Ovary (tissue), 9 donors: ENCODE data around the gene HAL. TPM values are rescaled to one million over a fixed set of nuclear protein-coding genes. Genes with fewer than 3 reads are reported as not detected.

Experiments used
- DNase-seq, 5 donors: peaks; one replicate each; pipeline ENCODE4 v3.0.0-alpha.2; 2019 to 2020
- H3K27ac ChIP-seq, 2 donors: fragments of 200-600 bp; one replicate each; pipeline versions ENCODE4 v1.5.1 to v1.8.0; 2019 to 2022
- H3K27me3 ChIP-seq: fragments of 200-600 bp; one replicate; pipeline ENCODE4 v1.8.0; 2022
- H3K36me3 ChIP-seq: fragments of 200-600 bp; sonication (generic); one replicate; pipeline ENCODE4 v1.5.1; 2019
- H3K4me1 ChIP-seq: one replicate; pipeline ENCODE4 v1.8.1; 2013; ENCODE audit warnings: mild to moderate bottlenecking, moderate library complexity; ENCODE audit not compliant: insufficient read depth
- H3K4me3 ChIP-seq: fragments of 200-600 bp; sonication (generic); one replicate; pipeline ENCODE4 v1.5.1; 2017
- H3K9me3 ChIP-seq, 2 donors: fragments of 200-600 bp in 1 of 2; sonication (generic) in 1 of 2; one replicate each; pipeline versions ENCODE4 v1.5.1 to v1.8.1; 2013 to 2019; ENCODE audit warnings: mild to moderate bottlenecking in 1 of 2, moderate library complexity in 1 of 2
- CTCF ChIP-seq, 3 donors: fragments of 450-650 bp in 2 of 3; fragments of 200-600 bp in 1 of 3; IDR thresholded peaks; one replicate each; pipeline versions ENCODE4 v1.5.1 to v1.8.0; 2016 to 2022; ENCODE audit warnings: antibody characterized with exemption in 3 of 3, mild to moderate bottlenecking in 1 of 3
- EP300 ChIP-seq: sonication (generic); formaldehyde crosslinking; IDR thresholded peaks from one replicate; pipeline ENCODE4 v1.6.1; 2017; ENCODE audit warnings: antibody characterized with exemption
- POLR2A ChIP-seq: fragments of 450-650 bp; IDR thresholded peaks from one replicate; pipeline ENCODE4 v1.6.1; 2017; ENCODE audit warnings: antibody characterized with exemption, mild to moderate bottlenecking, moderate library complexity
- WGBS, 3 donors: extraction: QIAGEN DNeasy Blood & Tissue Kit in 1 of 3; methylation state at CpG; one replicate each; pipeline versions ENCODE4 v1.1.5 to v1.1.7; 2013 to 2017; 5-methylcytosine and 5-hydroxymethylcytosine counted together
- intact Hi-C, 4 donors: fragments of 100-400 bp; cut with DNase I; formaldehyde crosslinking; loops; one replicate each; pipeline versions ENCODE4 v1.11.0 to v1.15.1; 2022 to 2023
- polyA plus RNA-seq, 2 donors: library from polyadenylated mRNA; stranded (reverse); fragments of 200-250 nt in 1 of 2; fragments of 350-450 nt in 1 of 2; fragmentation: Illumina TruSeq in 1 of 2; extraction: RNeasy Lipid Tissue Mini Kit (QIAGEN cat#74804) in 1 of 2; gene quantifications; one replicate each; pipeline ENCODE4 v1.2.3, GENCODE V29; 2013 to 2014
- total RNA-seq, 7 donors: library from RNA; depleted of rRNA in 2 of 7; stranded (reverse); fragments of >200 nt in 2 of 7; fragmentation: NEBNext Ultra II Directional in 3 of 7; extraction: Animal tissue kit (Norgen Biotek cat#: 25700) in 3 of 7; gene quantifications; one replicate each; pipeline versions ENCODE4 v1.1.0 to v1.2.4, GENCODE V29; 2016 to 2023
- donor health status: DM: no; HTN: no; CAD: no; lungs with moderate emphysema.
- donor health status: DM: no; HTN: no; CAD: no.
- donor health status: Bipolar disorder and iron deficiency.
- donor health status: DM: yes; HTN: yes; CAD: no.
- donor health status: DM: no; HTN: no; CAD: no.
- donor health status: DM: yes; HTN: yes; CAD: no.

The HAL gene
- total and polyA plus RNA-seq, 9 donors: 0.08 to 2.9 (median 0.64) TPM

GRCh38 chr12:96014943-96015599 lies 18.9 kb upstream of the HAL start:
- no peaks in the 10 kb centered on the region for H3K9me3 ChIP-seq
- WGBS, 3 donors: 90 to 93% (median 91%) methylated on average over 3 of the region's 3 CpGs
- no peak overlapping the region for H3K27ac ChIP-seq
- intact Hi-C loops: no loop called here
- H3K27me3 ChIP-seq: no peaks in the 10 kb centered on the region
- no peaks in the 10 kb centered on the region for H3K4me1 ChIP-seq
- H3K4me3 ChIP-seq: no peak overlapping the region
- H3K36me3 ChIP-seq: no peaks in the 10 kb centered on the region
- no peak for TF ChIP-seq CTCF (IDR thresholded peaks at IDR 0.05)
- TF ChIP-seq EP300: no peak
- no peak for TF ChIP-seq POLR2A
- DNase-seq: no peak

- Histone ChIP-seq H3K4me3 (no peak overlapping the region), H3K27ac (no peak overlapping the region), H3K9me3 (no peaks in the 10 kb centered on the region), H3K4me1 (no peaks in the 10 kb centered on the region), H3K27me3 (no peaks in the 10 kb centered on the region), H3K36me3 (no peaks in the 10 kb centered on the region)
- WGBS, 3 donors: 46 to 52% (median 48%) methylated on average over 1 of the region's 1 CpG
- intact Hi-C loops: no loop called here
- TF ChIP-seq CTCF (IDR thresholded peaks at IDR 0.05) (no peak), POLR2A (no peak), EP300 (no peak)
- DNase-seq: no peak
Observed at GRCh38 chr12:96007729-96008128, 11.6 kb upstream of the HAL start.

GRCh38 chr12:96006727-96007126 lies 10.6 kb upstream of the HAL start:
- no peak for DNase-seq
- H3K4me1 ChIP-seq: no peaks in the 10 kb centered on the region
- intact Hi-C loops: no loop called here
- TF ChIP-seq POLR2A (no peak), CTCF (IDR thresholded peaks at IDR 0.05) (no peak), EP300 (no peak)
- no peaks in the 10 kb centered on the region for H3K27me3 ChIP-seq
- WGBS, 3 donors: 92 to 98% (median 96%) methylated on average over 1 of the region's 1 CpG
- no peaks in the 10 kb centered on the region for H3K9me3 ChIP-seq
- no peaks in the 10 kb centered on the region for H3K36me3 ChIP-seq
- no peak overlapping the region for H3K4me3 ChIP-seq
- no peak overlapping the region for H3K27ac ChIP-seq

GRCh38 chr12:96000858-96001257 lies 4.7 kb upstream of the HAL start:
- Histone ChIP-seq H3K9me3 (no peaks in the 10 kb centered on the region), H3K4me1 (no peaks in the 10 kb centered on the region), H3K36me3 (no peaks in the 10 kb centered on the region), H3K4me3 (no peak overlapping the region), H3K27ac (no peak overlapping the region), H3K27me3 (no peaks in the 10 kb centered on the region)
- intact Hi-C loops: no loop called here
- WGBS, 3 donors: 75 to 86% (median 83%) methylated on average over 5 of the region's 5 CpGs
- no peak for DNase-seq
- TF ChIP-seq POLR2A (no peak), EP300 (no peak), CTCF (IDR thresholded peaks at IDR 0.05) (no peak)
